Stimulated activated CD4-positive, alpha-beta T cell treated with anti-CD3 and anti-CD28 coated beads, Interleukin-15, amount 100 ng/mL, for 1 hour (primary cell): ENCODE data around the gene CBLN1.
A peak's percentile ranks its signal among the peaks of the same experiment; 100 is the strongest.

Experiments
- DNase-seq, 2 donors: peaks; one replicate each; pipeline ENCODE4 v3.0.0-alpha.2; 2020; ENCODE audit warnings: low read depth in 1 of 2, low spot score in 1 of 2

CBLN1 gene

GRCh38 chr16:49281480-49281842 lies at the start of gene CBLN1:
CBLN1 (minus strand) TSS chr16:49281838; CDS start chr16:49281465, 373 bp downstream.
- no peak for DNase-seq

GRCh38 chr16:49330562-49331201 lies 49.0 kb upstream of the CBLN1 start:
- DNase-seq: no peak

- DNase-seq: no peak
These were observed 46.7 kb upstream of the CBLN1 start for GRCh38 chr16:49328325-49328724.

- no peak for DNase-seq
These were observed 45.8 kb upstream of the CBLN1 start for GRCh38 chr16:49327466-49327865.

GRCh38 chr16:49324703-49325102 lies 43.1 kb upstream of the CBLN1 start:
- DNase-seq: no peak

- no peak for DNase-seq
These were observed 34.0 kb upstream of the CBLN1 start for GRCh38 chr16:49315602-49316001.

- DNase-seq: no peak
These were observed 30.8 kb upstream of the CBLN1 start for GRCh38 chr16:49312389-49312985.

- DNase-seq: no peak
These were observed 30.2 kb upstream of the CBLN1 start for GRCh38 chr16:49311823-49312222.

GRCh38 chr16:49307176-49307575 lies 25.5 kb upstream of the CBLN1 start:
- DNase-seq: no peak

GRCh38 chr16:49305406-49305805 lies 23.8 kb upstream of the CBLN1 start:
- no peak for DNase-seq

- DNase-seq: no peak
These were observed 10.8 kb upstream of the CBLN1 start for GRCh38 chr16:49292413-49292812.

GRCh38 chr16:49287572-49287971 lies 5.9 kb upstream of the CBLN1 start:
- DNase-seq: no peak

GRCh38 chr16:49284962-49285361 lies 3.3 kb upstream of the CBLN1 start:
- DNase-seq: no peak

GRCh38 chr16:49283376-49284049 lies 1.9 kb upstream of the CBLN1 start:
- DNase-seq: no peak

GRCh38 chr16:49282690-49283375 lies 1.2 kb upstream of the CBLN1 start:
- no peak for DNase-seq

GRCh38 chr16:49281843-49282642 lies 405 bp upstream of the CBLN1 start:
- DNase-seq: peak in 1 of 2 donors; percentile 25

- DNase-seq: no peak
These were observed 732 bp downstream of the CBLN1 start for GRCh38 chr16:49280841-49281371.

GRCh38 chr16:49280105-49280741 lies 1.4 kb downstream of the CBLN1 start:
- no peak for DNase-seq

GRCh38 chr16:49278944-49279725 lies 2.5 kb downstream of the CBLN1 start:
- no peak for DNase-seq

GRCh38 chr16:49278567-49278827 lies 3.1 kb downstream of the CBLN1 start:
- DNase-seq: no peak
